H1 (cell line): ENCODE results near the gene RHOB.

Experiments
- JUN ChIP-seq: IDR thresholded peaks from 2 replicates; pipeline ENCODE4 v1.6.1; 2011; ENCODE audit warnings: low read depth, mild to moderate bottlenecking, improper control_type of control experiment, low read length
- JUND ChIP-seq: IDR thresholded peaks from 2 replicates; pipeline ENCODE4 v1.6.1; 2011; ENCODE audit warnings: mild to moderate bottlenecking, improper control_type of control experiment, low read length
- POLR2AphosphoS5 ChIP-seq: IDR thresholded peaks from 2 replicates; pipeline ENCODE4 v1.6.1; 2011; ENCODE audit warnings: low read depth, low read length
- RAD21 ChIP-seq, 2 experiments: IDR thresholded peaks in 1 of 2; conservative IDR thresholded peaks in 1 of 2; 2 replicates each; pipeline ENCODE4 v1.6.1; 2011; ENCODE audit warnings: low read depth in 2 of 2, low read length in 2 of 2, improper control_type of control experiment in 1 of 2, inconsistent platforms in 1 of 2, mild to moderate bottlenecking in 1 of 2, moderate library complexity in 1 of 2
- USF2 ChIP-seq: IDR thresholded peaks from 2 replicates; pipeline ENCODE4 v1.6.1; 2011; ENCODE audit warnings: low read length, improper control_type of control experiment

GRCh38 chr2:20404950-20405349 is 41.9 kb upstream of the RHOB start:
- TF ChIP-seq JUND (no peak), POLR2AphosphoS5 (no peak), USF2 (no peak), RAD21 (IDR thresholded peaks at IDR 0.05 in 1 of 2, conservative IDR thresholded peaks at IDR 0.05 in 1 of 2; ENCODE audit: low read depth in 2 of 2, low read length in 2 of 2) (no peak), JUN (no peak)
